ENCODE measurements around the gene PGC. TPM values are rescaled to one million over a fixed set of nuclear protein-coding genes. Genes with fewer than 3 reads are reported as not detected.

The PGC gene
- total and polyA plus RNA-seq, 2 of the 8 experiments (the other 6 are each of a cell fraction or from before 2014, with no cell fraction given) = 0.09 TPM; not detected in 1

- H3K4me3 ChIP-seq (ENCODE audit: extremely low read depth in 1 of 4, insufficient read depth in 2 of 4, low read depth in 3 of 4, low read length in 4 of 4) = peak overlapping the region; percentile 60 to 74 (median 68)
- no peak overlapping the region for H3K27ac ChIP-seq (ENCODE audit: low read depth, low read length)
- H3K23me2 ChIP-seq (ENCODE audit: low read depth, low read length) = peaks cover 9% of the 10 kb centered on the region; the same call in 1 of the 2 replicates
- H3K27me3 ChIP-seq (replicated peaks in 1 of 4; ENCODE audit: control insufficient read depth in 3 of 4, extremely low read depth in 1 of 4, insufficient read depth in 3 of 4, low read length in 3 of 4) = peaks cover 0 to 8% (median 5%) of the 10 kb centered on the region in 4 experiments; a peak in 3 of 7 replicates
- no peak overlapping the region; the same call in 1 of the 2 replicates for H2BK15ac ChIP-seq (ENCODE audit: low read length)
- no peaks in the 10 kb centered on the region for H3K79me2 ChIP-seq (ENCODE audit: control insufficient read depth in 1 of 2, insufficient read depth in 2 of 2, low read length in 2 of 2)
- peak overlapping the region; percentile 78; the same call in 1 of the 2 replicates for H2AFZ ChIP-seq (ENCODE audit: low read length)
- no peak overlapping the region for H2BK20ac ChIP-seq (ENCODE audit: low read length)
- no peak overlapping the region; the same call in none of the 2 replicates for H4K8ac ChIP-seq (ENCODE audit: extremely low read depth, insufficient read depth, low read length)
- H2AK5ac ChIP-seq (ENCODE audit: low read depth, low read length) = no peak overlapping the region
- peak overlapping the region; percentile 45; the same call in 1 of the 2 replicates for H2BK5ac ChIP-seq (ENCODE audit: low read depth, low read length)
- 5% methylated on average over 19 of the region's 73 CpGs; no CpG with 5 or more reads in 1 of the 2 experiments for WGBS, 2 experiments (ENCODE audit: extremely low coverage in 1 of 2, insufficient coverage in 1 of 2, insufficient read length in 1 of 2, insufficient replicate concordance in 2 of 2, low coverage in 1 of 2, low lambda C conversion rate in 2 of 2, missing lambda C conversion rate in 1 of 2)
- H3K9me3 ChIP-seq (ENCODE audit: insufficient read depth in 2 of 2, low read depth in 1 of 2, low read length in 1 of 2) = no peaks in the 10 kb centered on the region
- H3K56ac ChIP-seq (replicated peaks; ENCODE audit: insufficient read length, low read depth, low read length) = no peak overlapping the region
- H3K4me1 ChIP-seq (replicated peaks in 1 of 4; ENCODE audit: control insufficient read depth in 3 of 4, insufficient read depth in 4 of 4, low read length in 3 of 4) = peaks cover 12 to 39% (median 23%) of the 10 kb centered on the region in 4 experiments
- H3K4ac ChIP-seq (replicated peaks; ENCODE audit: insufficient read length, low read depth, low read length) = no peak overlapping the region
- H4K5ac ChIP-seq (ENCODE audit: insufficient read length, low read depth, low read length) = no peak overlapping the region
- ChIA-PET CTCF (ENCODE audit: partially characterized antibody) (interaction anchor here (0.6 to 5.3 kb wide), 24 partner anchors 9 to 400 kb away, joined by 3 to 37 read pairs (median 5); partner anchors contain the start of gene TOMM6), POLR2A (ENCODE audit: partially characterized antibody) (interaction anchor here (0.9 to 1.6 kb wide), 6 partner anchors 9 to 55 kb away, joined by 3 to 5 read pairs (median 3); partner anchors contain the start of gene FRS3)
- FAIRE-seq (no peak), DNase-seq (ENCODE audit: low read depth in 1 of 2, low spot score in 2 of 2) (peak in 1 of 2 experiments; percentile 86)
- no peak overlapping the region for H3K23ac ChIP-seq (ENCODE audit: insufficient read length)
- H3K14ac ChIP-seq (ENCODE audit: insufficient read length) = no peak overlapping the region
- H2BK120ac ChIP-seq (replicated peaks; ENCODE audit: low read depth, low read length) = no peak overlapping the region
- H4K20me1 ChIP-seq (replicated peaks in 1 of 2; ENCODE audit: control insufficient read depth in 1 of 2, insufficient read depth in 2 of 2, low read length in 2 of 2) = peaks cover 0 to 2% of the 10 kb centered on the region in 2 experiments
- peak overlapping the region; percentile 71 to 93 for H3K4me2 ChIP-seq (ENCODE audit: insufficient read depth in 1 of 2, low read depth in 2 of 2, low read length in 2 of 2)
- no peak overlapping the region for H3K9ac ChIP-seq (replicated peaks in 1 of 4; ENCODE audit: extremely low read depth in 1 of 4, low read depth in 3 of 4, low read length in 3 of 4)
- H3K79me1 ChIP-seq (ENCODE audit: low read depth, low read length) = no peaks in the 10 kb centered on the region
- H3K36me3 ChIP-seq (ENCODE audit: control insufficient read depth in 2 of 4, insufficient read depth in 4 of 4, low read length in 3 of 4) = no peaks in the 10 kb centered on the region
- H4K91ac ChIP-seq (replicated peaks; ENCODE audit: insufficient read length, low read length) = no peak overlapping the region
- H2BK12ac ChIP-seq (ENCODE audit: low read depth, low read length) = no peak overlapping the region; the same call in 1 of the 2 replicates
- peak overlapping the region; percentile 17 for H3K18ac ChIP-seq (ENCODE audit: extremely low read depth, low read length)
- TF ChIP-seq SAP30 (IDR thresholded peaks at IDR 0.05; ENCODE audit: insufficient read depth, insufficient replicate concordance, low read length) (no peak), SP4 (IDR thresholded peaks at IDR 0.05; ENCODE audit: low read length) (no peak), SUZ12 (IDR thresholded peaks at IDR 0.05; ENCODE audit: low read length) (peak; percentile 58), EZH2 (IDR thresholded peaks at IDR 0.05; ENCODE audit: low read depth, low read length, severe bottlenecking) (peak; percentile 48), KDM4A (IDR thresholded peaks at IDR 0.05; ENCODE audit: low read depth, low read length, severe bottlenecking) (peak; percentile 29), CEBPB (IDR thresholded peaks at IDR 0.05; ENCODE audit: low read depth, low read length) (no peak), JUND (IDR thresholded peaks at IDR 0.05; ENCODE audit: low read length) (no peak), TAF7 (optimal IDR thresholded peaks at IDR 0.05; ENCODE audit: borderline replicate concordance, low read depth, low read length) (no peak), RBBP5 (IDR thresholded peaks at IDR 0.05; ENCODE audit: borderline replicate concordance, low read depth, low read length) (0 out of 2 replicates have a peak, but pooled peaks have one; percentile 36), MAX (IDR thresholded peaks at IDR 0.05) (no peak)
These were observed 13.2 kb downstream of the PGC start for GRCh38 chr6:41733707-41734665.

Measured in H1 (cell line).